Testis (tissue), 2 donors: ENCODE data around the gene RPE65.

Experiments used
- POLR2A ChIP-seq: fragments of 450-650 bp; IDR thresholded peaks from one replicate; pipeline ENCODE4 v1.6.1; 2017; ENCODE audit warnings: antibody characterized with exemption, mild to moderate bottlenecking, moderate library complexity
- TF ChIP-seq, protein P1 (sequence below), 3 experiments: fragments of 450-650 bp in 2 of 3; fragments of 200-600 bp in 1 of 3; sonication (generic) in 1 of 3; IDR thresholded peaks; one replicate each; pipeline ENCODE4 v1.5.1; 2016 to 2019; ENCODE audit warnings: antibody characterized with exemption in 3 of 3, mild to moderate bottlenecking in 2 of 3, moderate library complexity in 1 of 3

- TF ChIP-seq, protein P1, sequence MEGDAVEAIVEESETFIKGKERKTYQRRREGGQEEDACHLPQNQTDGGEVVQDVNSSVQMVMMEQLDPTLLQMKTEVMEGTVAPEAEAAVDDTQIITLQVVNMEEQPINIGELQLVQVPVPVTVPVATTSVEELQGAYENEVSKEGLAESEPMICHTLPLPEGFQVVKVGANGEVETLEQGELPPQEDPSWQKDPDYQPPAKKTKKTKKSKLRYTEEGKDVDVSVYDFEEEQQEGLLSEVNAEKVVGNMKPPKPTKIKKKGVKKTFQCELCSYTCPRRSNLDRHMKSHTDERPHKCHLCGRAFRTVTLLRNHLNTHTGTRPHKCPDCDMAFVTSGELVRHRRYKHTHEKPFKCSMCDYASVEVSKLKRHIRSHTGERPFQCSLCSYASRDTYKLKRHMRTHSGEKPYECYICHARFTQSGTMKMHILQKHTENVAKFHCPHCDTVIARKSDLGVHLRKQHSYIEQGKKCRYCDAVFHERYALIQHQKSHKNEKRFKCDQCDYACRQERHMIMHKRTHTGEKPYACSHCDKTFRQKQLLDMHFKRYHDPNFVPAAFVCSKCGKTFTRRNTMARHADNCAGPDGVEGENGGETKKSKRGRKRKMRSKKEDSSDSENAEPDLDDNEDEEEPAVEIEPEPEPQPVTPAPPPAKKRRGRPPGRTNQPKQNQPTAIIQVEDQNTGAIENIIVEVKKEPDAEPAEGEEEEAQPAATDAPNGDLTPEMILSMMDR (IDR thresholded peaks at IDR 0.05) = no peak
- no peak for TF ChIP-seq POLR2A
Observed at GRCh38 chr1:68493193-68493592, 43.4 kb upstream of the RPE65 start.
